ENCODE measurements around the gene EZR.

DNA sequence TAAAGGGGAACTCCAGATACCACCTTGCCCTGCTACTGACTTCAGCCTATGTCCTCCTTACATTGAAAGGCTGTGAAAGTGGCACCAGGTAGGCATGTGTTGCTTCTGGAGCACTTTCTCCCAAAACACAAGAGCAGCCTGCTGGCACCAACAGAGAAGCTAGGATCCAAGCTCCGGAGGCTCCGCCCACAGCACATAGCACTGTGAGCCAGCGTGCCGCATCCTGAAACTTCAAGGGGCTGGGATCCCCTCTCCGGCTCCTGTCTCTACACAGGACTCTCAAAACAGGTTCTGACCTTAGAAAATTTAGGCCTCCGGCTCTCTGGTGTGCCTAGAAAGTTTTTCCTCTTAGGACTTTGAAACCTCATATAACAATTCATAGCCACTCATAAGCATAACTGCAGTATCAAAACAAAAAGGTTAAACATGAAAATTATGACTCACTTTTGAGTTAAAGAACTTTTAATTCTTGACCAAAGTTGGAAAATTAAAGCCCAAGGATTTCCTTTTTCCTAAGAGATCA lies 41.1 kb downstream of the EZR start:
- TF ChIP-seq POLR2A (IDR thresholded peaks at IDR 0.05; ENCODE audit: low read depth, low read length) (no peak), POLR2AphosphoS5 (IDR thresholded peaks at IDR 0.05; ENCODE audit: low read depth, low read length) (no peak), TAF1 (IDR thresholded peaks at IDR 0.05; ENCODE audit: borderline replicate concordance, low read depth, low read length) (no peak)

Data from GM12892 (cell line).